PC-3 (cell line): ENCODE data around the gene SNED1. TPM values are rescaled to one million over a fixed set of nuclear protein-coding genes. Genes with fewer than 3 reads are reported as not detected.

Experiments
- ATAC-seq: fragments of 200-7000 bp; cut with Tn5 transposase; 2 replicates; pipeline ENCODE4 v1.9.1; 2020; ENCODE audit warnings: mild to moderate bottlenecking, moderate library complexity
- BruUV-seq: library from RNA; stranded (reverse); fragments of 400-500 nt; replicated peaks from 2 replicates; lab custom pipeline; 2021; lab: Mats Ljungman, UMichigan
- CTCF ChIA-PET: fragments of 300-600 bp; sonication (Branson Sonifier 250); formaldehyde crosslinking; loops from one replicate; lab custom pipeline; 2022; ENCODE audit warnings: antibody characterized with exemption; lab: Charles Lee
- POLR2A ChIA-PET: fragments of 300-600 bp; sonication (Branson Sonifier 250); formaldehyde crosslinking; loops from one replicate; lab custom pipeline; 2022; ENCODE audit warnings: antibody characterized with exemption; ENCODE audit not compliant: unreplicated experiment; lab: Charles Lee
- DNase-seq: peaks from one replicate; pipeline ENCODE4 v3.0.0-alpha.2; 2015
- H2AFZ ChIP-seq: fragments of 300-600 bp; sonication (generic); 2 replicates; pipeline ENCODE4 v1.6.0; 2016; ENCODE audit warnings: antibody characterized with exemption, low read length
- H3F3A ChIP-seq: fragments of 300-600 bp; sonication (generic); one replicate; pipeline ENCODE4 v1.6.0; 2017; ENCODE audit warnings: antibody characterized with exemption, low read length, control low read depth, mild to moderate bottlenecking; ENCODE audit not compliant: unreplicated experiment
- H3K27ac ChIP-seq: fragments of 300-600 bp; sonication (generic); 2 replicates; pipeline ENCODE4 v1.5.1; 2016; ENCODE audit warnings: mild to moderate bottlenecking, low read length
- H3K27me3 ChIP-seq: fragments of 300-600 bp; sonication (generic); 2 replicates; pipeline ENCODE4 v1.6.1; 2016; ENCODE audit warnings: low read length, mixed read lengths
- H3K36me3 ChIP-seq: fragments of 300-600 bp; sonication (generic); 2 replicates; pipeline ENCODE4 v1.6.1; 2016; ENCODE audit warnings: low read depth, mixed run types, low read length, mixed read lengths
- H3K4me1 ChIP-seq: fragments of 300-600 bp; sonication (generic); 2 replicates; pipeline ENCODE4 v1.5.1; 2016; ENCODE audit warnings: low read length; ENCODE audit not compliant: insufficient read depth
- H3K4me2 ChIP-seq: fragments of 300-600 bp; sonication (generic); 2 replicates; pipeline ENCODE4 v1.6.0; 2016; ENCODE audit warnings: low read length
- H3K4me3 ChIP-seq: fragments of 300-600 bp; sonication (generic); 2 replicates; pipeline ENCODE4 v1.5.1; 2016; ENCODE audit warnings: mild to moderate bottlenecking, low read length, mixed read lengths
- H3K79me2 ChIP-seq: fragments of 300-600 bp; sonication (generic); 2 replicates; pipeline ENCODE4 v1.6.1; 2017; ENCODE audit warnings: low read length, mixed read lengths
- H3K9ac ChIP-seq: fragments of 300-600 bp; sonication (generic); 2 replicates; pipeline ENCODE4 v1.6.0; 2016; ENCODE audit warnings: mild to moderate bottlenecking, low read length
- H3K9me2 ChIP-seq: fragments of 300-600 bp; sonication (generic); replicated peaks from 2 replicates; pipeline ENCODE4 v1.6.1; 2016; ENCODE audit warnings: mixed run types, low read length, mixed read lengths
- H3K9me3 ChIP-seq: fragments of 300-600 bp; sonication (generic); 2 replicates; pipeline ENCODE4 v1.6.1; 2016; ENCODE audit warnings: low read length, mixed read lengths
- H4K20me1 ChIP-seq: fragments of 300-600 bp; sonication (generic); 2 replicates; pipeline ENCODE4 v1.6.1; 2016; ENCODE audit warnings: low read length, mixed read lengths
- CTCF ChIP-seq: fragments of 300-600 bp; sonication (generic); conservative IDR thresholded peaks from 2 replicates; pipeline ENCODE4 v1.5.1; 2017; ENCODE audit warnings: antibody characterized with exemption, low read depth, mild to moderate bottlenecking, low read length
- EZH2 ChIP-seq: fragments of 300-600 bp; sonication (generic); IDR thresholded peaks from one replicate; pipeline ENCODE4 v1.6.1; 2017; ENCODE audit warnings: antibody characterized with exemption, mild to moderate bottlenecking, low read length; ENCODE audit not compliant: unreplicated experiment
- EZH2phosphoT487 ChIP-seq: fragments of 300-600 bp; sonication (generic); IDR thresholded peaks from 2 replicates; pipeline ENCODE4 v1.6.1; 2018; ENCODE audit warnings: mild to moderate bottlenecking, antibody characterized with exemption, low read length, borderline replicate concordance
- intact Hi-C: fragments of 100-400 bp; cut with micrococcal nuclease; formaldehyde crosslinking; loops from 2 replicates; pipeline ENCODE4 v1.9.0; 2023
- total RNA-seq: library from RNA; depleted of rRNA; stranded (reverse); fragments of >200 nt; gene quantifications from 2 replicates; pipeline ENCODE4 v1.2.3, GENCODE V29; 2014

Gene SNED1
- total RNA-seq, 1 experiment from 2014 or later: 0.66 TPM

GRCh38 chr2:241002275-241003046 lies 4.0 kb downstream of the SNED1 start:
- Histone ChIP-seq H3K27ac (no peak overlapping the region), H3F3A (no peaks in the 10 kb centered on the region), H3K9me3 (peaks cover 15% of the 10 kb centered on the region), H3K27me3 (no peaks in the 10 kb centered on the region), H3K4me1 (0 out of 2 replicates have a peak, but pooled peaks cover 3% of the 10 kb centered on the region), H3K4me2 (no peak overlapping the region), H3K79me2 (no peaks in the 10 kb centered on the region), H3K9ac (no peak overlapping the region), H3K36me3 (no peaks in the 10 kb centered on the region; the same call in 1 of the 2 replicates), H4K20me1 (no peaks in the 10 kb centered on the region), H3K4me3 (no peak overlapping the region), H3K9me2 (no peaks in the 10 kb centered on the region), H2AFZ (no peak overlapping the region)
- intact Hi-C loops: no loop called here
- POLR2A ChIA-PET: no interaction called here
- DNase-seq (no peak), ATAC-seq (no peak)
- CTCF ChIA-PET: no interaction called here
- TF ChIP-seq CTCF (no peak), EZH2phosphoT487 (no peak), EZH2 (no peak)
- no TSS peak for BruUV-seq

GRCh38 chr2:241003047-241003360 lies 4.6 kb downstream of the SNED1 start:
- no peak for DNase-seq
- Histone ChIP-seq H3K79me2 (no peaks in the 10 kb centered on the region), H3K27ac (no peak overlapping the region), H3K9me3 (peaks cover 15% of the 10 kb centered on the region), H3K4me1 (0 out of 2 replicates have a peak, but pooled peaks cover 1% of the 10 kb centered on the region), H3K4me2 (no peak overlapping the region), H3K9ac (no peak overlapping the region), H3K4me3 (no peak overlapping the region), H3F3A (no peaks in the 10 kb centered on the region), H3K27me3 (no peaks in the 10 kb centered on the region), H4K20me1 (no peaks in the 10 kb centered on the region), H3K9me2 (no peaks in the 10 kb centered on the region), H3K36me3 (no peaks in the 10 kb centered on the region; the same call in 1 of the 2 replicates), H2AFZ (no peak overlapping the region)
- ChIA-PET CTCF (no interaction called here), POLR2A (no interaction called here)
- BruUV-seq: no TSS peak
- intact Hi-C loops: no loop called here
- no peak for TF ChIP-seq CTCF
- TF ChIP-seq EZH2: no peak
- no peak for TF ChIP-seq EZH2phosphoT487
- ATAC-seq: no peak

- ChIA-PET POLR2A (no interaction called here), CTCF (no interaction called here)
- Histone ChIP-seq H4K20me1 (no peaks in the 10 kb centered on the region), H3K9me3 (peaks cover 15% of the 10 kb centered on the region), H3K4me1 (no peaks in the 10 kb centered on the region), H3K4me2 (no peak overlapping the region), H3K36me3 (no peaks in the 10 kb centered on the region; the same call in 1 of the 2 replicates), H2AFZ (no peak overlapping the region), H3F3A (no peaks in the 10 kb centered on the region), H3K79me2 (no peaks in the 10 kb centered on the region), H3K27ac (no peak overlapping the region), H3K27me3 (no peaks in the 10 kb centered on the region), H3K4me3 (no peak overlapping the region), H3K9me2 (no peaks in the 10 kb centered on the region), H3K9ac (no peak overlapping the region)
- BruUV-seq: no TSS peak
- ATAC-seq (no peak), DNase-seq (no peak)
- TF ChIP-seq CTCF (no peak), EZH2 (no peak), EZH2phosphoT487 (no peak)
- intact Hi-C loops: no loop called here
Measured at GRCh38 chr2:241003369-241003768, 5.0 kb downstream of the SNED1 start.
